Measurements from ENCODE around the gene THADA.

GRCh38 chr2:43309935-43310334 lies 285.9 kb downstream of the THADA start:
- no peak for TF ChIP-seq ATF3 (CRISPR knock-in tag; conservative IDR thresholded peaks at IDR 0.05)
- no peak for TF ChIP-seq E2F5 (CRISPR knock-in tag; IDR thresholded peaks at IDR 0.05)
- no peak for TF ChIP-seq NFYB (CRISPR knock-in tag; conservative IDR thresholded peaks at IDR 0.05; ENCODE audit: low read depth)
- no peak for TF ChIP-seq ZNF423 (CRISPR knock-in tag; IDR thresholded peaks at IDR 0.05)
- TF ChIP-seq, protein P1, sequence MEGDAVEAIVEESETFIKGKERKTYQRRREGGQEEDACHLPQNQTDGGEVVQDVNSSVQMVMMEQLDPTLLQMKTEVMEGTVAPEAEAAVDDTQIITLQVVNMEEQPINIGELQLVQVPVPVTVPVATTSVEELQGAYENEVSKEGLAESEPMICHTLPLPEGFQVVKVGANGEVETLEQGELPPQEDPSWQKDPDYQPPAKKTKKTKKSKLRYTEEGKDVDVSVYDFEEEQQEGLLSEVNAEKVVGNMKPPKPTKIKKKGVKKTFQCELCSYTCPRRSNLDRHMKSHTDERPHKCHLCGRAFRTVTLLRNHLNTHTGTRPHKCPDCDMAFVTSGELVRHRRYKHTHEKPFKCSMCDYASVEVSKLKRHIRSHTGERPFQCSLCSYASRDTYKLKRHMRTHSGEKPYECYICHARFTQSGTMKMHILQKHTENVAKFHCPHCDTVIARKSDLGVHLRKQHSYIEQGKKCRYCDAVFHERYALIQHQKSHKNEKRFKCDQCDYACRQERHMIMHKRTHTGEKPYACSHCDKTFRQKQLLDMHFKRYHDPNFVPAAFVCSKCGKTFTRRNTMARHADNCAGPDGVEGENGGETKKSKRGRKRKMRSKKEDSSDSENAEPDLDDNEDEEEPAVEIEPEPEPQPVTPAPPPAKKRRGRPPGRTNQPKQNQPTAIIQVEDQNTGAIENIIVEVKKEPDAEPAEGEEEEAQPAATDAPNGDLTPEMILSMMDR (IDR thresholded peaks at IDR 0.05) = no peak
